GM12875 (cell line): ENCODE measurements around the gene CHMP5.

Experiments
- H3K4me3 ChIP-seq: one replicate; pipeline ENCODE4 v1.5.1; 2011; ENCODE audit warnings: low read depth, low read length, control low read depth
- TF ChIP-seq, protein P1 (sequence below): IDR thresholded peaks from 2 replicates; pipeline ENCODE4 v1.5.1; 2011; ENCODE audit warnings: low read depth, mild to moderate bottlenecking, control low read depth, inconsistent platforms, low read length, moderate library complexity, borderline replicate concordance; ENCODE audit not compliant: insufficient read depth

CHMP5 gene

DNA sequence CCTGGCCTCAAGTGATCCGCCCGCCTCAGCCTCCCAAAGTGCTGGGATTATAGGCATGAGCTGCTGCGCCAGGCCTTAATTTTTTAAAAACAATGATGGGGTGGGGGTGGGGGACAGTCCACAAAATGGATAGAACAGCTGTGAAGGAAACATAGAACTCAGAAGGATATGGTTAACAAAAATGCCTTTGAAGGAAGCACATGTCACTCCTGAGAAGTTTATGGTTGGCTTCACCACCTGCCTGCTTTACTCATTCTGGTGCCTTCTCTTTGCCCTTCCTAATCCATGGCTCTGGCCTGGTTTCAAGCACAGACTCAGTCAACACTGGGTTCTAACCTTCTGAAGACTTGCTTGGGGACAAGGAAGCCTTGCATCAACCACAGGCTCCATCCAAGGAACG lies 10.6 kb upstream of the CHMP5 start:
- TF ChIP-seq, protein P1, sequence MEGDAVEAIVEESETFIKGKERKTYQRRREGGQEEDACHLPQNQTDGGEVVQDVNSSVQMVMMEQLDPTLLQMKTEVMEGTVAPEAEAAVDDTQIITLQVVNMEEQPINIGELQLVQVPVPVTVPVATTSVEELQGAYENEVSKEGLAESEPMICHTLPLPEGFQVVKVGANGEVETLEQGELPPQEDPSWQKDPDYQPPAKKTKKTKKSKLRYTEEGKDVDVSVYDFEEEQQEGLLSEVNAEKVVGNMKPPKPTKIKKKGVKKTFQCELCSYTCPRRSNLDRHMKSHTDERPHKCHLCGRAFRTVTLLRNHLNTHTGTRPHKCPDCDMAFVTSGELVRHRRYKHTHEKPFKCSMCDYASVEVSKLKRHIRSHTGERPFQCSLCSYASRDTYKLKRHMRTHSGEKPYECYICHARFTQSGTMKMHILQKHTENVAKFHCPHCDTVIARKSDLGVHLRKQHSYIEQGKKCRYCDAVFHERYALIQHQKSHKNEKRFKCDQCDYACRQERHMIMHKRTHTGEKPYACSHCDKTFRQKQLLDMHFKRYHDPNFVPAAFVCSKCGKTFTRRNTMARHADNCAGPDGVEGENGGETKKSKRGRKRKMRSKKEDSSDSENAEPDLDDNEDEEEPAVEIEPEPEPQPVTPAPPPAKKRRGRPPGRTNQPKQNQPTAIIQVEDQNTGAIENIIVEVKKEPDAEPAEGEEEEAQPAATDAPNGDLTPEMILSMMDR = no peak
- no peak overlapping the region for H3K4me3 ChIP-seq

DNA sequence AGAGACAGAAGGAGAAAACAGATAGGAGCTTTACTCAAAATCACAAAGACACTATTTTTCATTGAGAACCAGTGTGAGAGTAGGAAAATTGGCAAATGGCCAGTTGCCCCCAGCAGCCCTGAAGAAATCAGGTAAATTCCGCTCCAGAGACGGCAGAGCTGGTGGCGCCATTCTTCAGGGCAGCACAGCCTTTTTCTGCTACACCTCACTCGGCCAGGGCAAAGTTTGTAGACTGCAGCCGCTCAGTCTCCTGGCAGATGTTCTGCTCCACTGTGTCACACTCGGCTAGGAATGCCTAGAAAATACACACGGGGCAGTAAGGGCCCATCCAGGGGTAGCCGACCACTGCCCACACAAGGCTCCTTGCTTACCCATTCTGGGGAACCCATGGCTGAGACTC lies 9.8 kb upstream of the CHMP5 start:
- no peak overlapping the region for H3K4me3 ChIP-seq
- TF ChIP-seq, protein P1 = no peak

DNA sequence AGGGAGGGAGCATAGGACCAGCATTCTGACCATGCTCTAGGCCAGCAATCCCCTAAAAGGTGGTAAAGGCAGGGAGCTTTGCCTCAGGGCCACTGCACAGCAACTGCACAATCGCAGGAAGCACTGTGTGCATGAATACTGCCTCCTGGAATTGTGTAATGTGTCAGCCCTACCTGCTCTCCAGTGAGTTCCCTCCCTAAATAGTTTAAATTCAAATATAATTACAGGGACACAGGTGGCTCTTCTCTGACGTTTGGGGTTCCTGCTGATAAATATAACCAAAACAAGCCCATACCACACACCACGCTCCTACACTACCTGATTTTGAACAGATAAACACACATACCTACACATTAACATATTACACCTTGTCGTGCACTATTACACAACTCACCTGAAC lies 9.4 kb upstream of the CHMP5 start:
- TF ChIP-seq, protein P1 = no peak
- no peak overlapping the region for H3K4me3 ChIP-seq

DNA sequence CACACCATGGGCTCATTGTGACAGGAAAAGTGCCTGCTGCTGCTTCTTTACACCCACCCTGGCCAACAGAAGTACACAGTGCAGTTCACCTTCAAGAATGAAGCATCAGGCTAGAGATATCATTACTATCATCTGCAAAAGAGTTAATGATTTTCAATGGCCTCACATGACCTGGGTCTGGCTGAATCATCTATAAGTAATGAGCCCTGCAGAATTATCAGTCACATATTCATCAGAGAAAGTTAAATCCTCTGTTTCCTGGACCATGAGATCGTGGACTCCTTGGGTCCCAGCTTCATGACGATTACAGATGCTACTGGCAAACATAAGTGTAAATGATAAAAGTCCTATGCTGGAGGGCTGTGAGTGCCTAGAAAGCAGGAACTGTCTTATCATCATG lies 8.6 kb upstream of the CHMP5 start:
- TF ChIP-seq, protein P1 = no peak
- no peak overlapping the region for H3K4me3 ChIP-seq

DNA sequence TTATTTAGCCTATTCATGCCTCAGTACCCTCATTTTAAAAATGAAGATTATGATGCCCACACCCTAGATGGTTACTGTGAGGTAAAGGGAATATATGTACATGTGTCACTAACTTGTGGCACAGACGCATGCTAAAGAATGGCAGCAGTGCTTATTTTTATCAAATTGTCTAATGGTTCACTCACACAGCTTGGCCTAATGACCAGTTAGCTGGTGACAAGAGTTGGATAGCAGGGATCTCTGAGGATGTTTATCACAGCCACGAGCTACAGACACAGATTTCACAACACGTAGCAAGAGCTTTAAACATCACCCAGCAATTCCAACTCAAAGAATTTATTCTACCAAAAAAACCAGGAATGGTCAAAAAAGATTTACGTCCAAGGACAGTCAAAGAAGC lies 7.6 kb upstream of the CHMP5 start:
- TF ChIP-seq, protein P1 = no peak
- H3K4me3 ChIP-seq = no peak overlapping the region

DNA sequence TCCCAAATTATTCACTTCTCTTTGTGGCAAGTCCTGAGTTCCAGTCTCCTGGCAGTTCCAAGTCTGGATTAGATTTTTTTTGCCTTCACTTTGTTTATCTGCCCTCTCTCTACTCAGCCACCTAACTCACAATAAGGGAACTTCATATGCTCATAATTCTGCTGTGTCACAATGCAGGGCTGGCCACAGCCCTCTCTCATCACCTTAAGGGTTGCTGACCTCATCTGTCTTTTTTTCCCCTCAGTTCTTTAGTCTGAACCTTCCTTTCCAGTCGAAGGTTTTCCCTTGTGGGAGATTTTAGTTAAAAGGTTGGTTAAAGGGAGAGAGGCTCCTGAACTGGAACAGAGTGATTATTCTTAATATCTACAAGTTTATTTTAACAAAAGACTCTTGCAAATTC lies 4.5 kb upstream of the CHMP5 start:
- no peak overlapping the region for H3K4me3 ChIP-seq
- TF ChIP-seq, protein P1 = no peak

DNA sequence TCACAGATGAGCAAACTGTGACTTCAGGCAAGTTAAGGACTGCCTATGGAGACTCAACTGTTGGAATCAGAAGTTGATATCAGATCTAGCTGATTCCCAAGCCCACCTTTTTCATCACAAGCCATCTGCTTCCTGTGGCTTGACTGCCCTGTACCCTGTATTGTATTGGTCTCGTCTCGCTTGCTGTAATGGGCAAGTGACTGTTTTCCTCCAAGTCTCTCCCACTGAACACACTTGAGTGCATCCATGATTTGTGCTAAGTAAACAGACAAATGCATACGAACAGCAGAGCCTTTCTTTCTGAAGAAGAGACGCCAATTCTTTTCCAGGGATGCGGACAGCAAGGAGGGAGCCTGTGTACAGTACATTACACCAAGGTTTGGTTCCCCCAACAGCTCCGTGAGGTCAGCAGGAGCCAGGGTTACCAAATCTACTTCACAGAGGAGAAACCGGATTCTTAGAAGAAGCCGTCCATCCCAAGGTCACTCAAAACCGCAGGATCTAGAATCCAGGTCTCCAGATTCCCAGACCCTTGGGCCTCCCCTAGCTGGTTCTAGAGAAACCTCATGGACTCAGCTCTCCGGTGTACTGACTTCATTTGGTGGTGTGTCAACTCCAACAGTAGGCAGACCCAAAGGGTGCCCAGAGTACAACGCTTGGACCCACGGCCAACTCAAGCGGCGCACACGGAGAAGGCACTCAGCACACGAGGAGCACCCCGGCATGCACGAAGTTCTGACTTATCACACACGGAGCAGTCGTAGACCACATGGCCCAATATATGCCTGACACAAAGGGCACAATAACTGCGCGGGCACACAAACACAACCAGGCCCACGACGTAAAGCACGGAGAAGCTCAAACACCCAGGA lies 1.5 kb upstream of the CHMP5 start:
- TF ChIP-seq, protein P1 = no peak
- H3K4me3 ChIP-seq = peak overlapping the region; percentile 100
